Measurements from ENCODE around the gene PDK2.

DNA sequence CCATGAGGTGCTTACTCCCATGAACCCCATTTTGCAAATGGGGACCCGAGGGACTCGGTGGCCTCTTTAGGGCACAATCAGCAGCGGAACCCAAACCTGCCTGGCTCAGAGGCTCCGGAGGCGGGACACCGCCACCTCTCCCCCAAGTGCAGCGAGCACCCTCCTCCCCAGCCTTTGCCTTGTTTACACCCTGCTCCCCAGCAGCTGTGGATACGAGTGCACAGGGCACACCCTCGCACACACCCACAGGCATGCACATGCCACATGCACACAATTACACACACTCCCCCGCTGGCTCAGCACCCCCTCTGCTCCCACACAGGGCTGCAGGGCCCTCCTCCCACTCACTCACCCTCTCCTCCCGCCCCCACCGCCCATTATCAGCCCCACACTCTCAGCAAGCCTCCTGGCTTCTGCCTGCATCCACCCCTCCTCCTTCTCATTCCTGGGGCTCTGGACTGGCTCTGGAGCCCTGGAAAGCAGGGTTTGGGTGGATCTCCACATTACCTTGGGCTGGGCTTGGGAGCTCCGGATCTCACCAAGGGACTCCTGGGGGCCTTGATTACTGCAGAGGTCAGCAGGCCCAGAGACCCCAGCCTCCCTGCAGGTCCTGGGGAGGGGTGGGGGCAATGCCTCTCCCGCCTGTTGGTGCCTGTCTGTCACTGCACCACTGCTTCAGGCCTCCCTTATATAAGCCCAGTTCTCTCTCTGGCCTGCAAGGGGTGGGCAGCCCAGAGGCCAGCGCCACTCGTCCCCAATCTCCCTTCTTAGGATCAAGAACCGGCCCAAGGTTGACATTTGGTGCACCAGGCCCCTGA, 6.4 kb downstream of the PDK2 start:
- TF ChIP-seq JUNB (IDR thresholded peaks at IDR 0.05; ENCODE audit: unreplicated experiment) (no peak), EZH2phosphoT487 (IDR thresholded peaks at IDR 0.05; ENCODE audit: unreplicated experiment) (no peak)
- TF ChIP-seq, protein P1, sequence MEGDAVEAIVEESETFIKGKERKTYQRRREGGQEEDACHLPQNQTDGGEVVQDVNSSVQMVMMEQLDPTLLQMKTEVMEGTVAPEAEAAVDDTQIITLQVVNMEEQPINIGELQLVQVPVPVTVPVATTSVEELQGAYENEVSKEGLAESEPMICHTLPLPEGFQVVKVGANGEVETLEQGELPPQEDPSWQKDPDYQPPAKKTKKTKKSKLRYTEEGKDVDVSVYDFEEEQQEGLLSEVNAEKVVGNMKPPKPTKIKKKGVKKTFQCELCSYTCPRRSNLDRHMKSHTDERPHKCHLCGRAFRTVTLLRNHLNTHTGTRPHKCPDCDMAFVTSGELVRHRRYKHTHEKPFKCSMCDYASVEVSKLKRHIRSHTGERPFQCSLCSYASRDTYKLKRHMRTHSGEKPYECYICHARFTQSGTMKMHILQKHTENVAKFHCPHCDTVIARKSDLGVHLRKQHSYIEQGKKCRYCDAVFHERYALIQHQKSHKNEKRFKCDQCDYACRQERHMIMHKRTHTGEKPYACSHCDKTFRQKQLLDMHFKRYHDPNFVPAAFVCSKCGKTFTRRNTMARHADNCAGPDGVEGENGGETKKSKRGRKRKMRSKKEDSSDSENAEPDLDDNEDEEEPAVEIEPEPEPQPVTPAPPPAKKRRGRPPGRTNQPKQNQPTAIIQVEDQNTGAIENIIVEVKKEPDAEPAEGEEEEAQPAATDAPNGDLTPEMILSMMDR (conservative IDR thresholded peaks at IDR 0.05; ENCODE audit: low read depth in 2 of 2) = 0 out of 4 replicates have a peak, but pooled peaks of 1 of the 2 experiments have one; percentile 9
